GM23338 (cell line): Measurements from ENCODE around the gene GRIN2A. TPM values are rescaled to one million over a fixed set of nuclear protein-coding genes. Genes with fewer than 3 reads are reported as not detected.

Source experiments
- ATAC-seq: fragments of 200-7000 bp; cut with Tn5 transposase; 3 replicates; pipeline ENCODE4 v1.9.1; 2020
- DNase-seq: peaks from one replicate; pipeline ENCODE4 v3.0.0-alpha.2; 2015; ENCODE audit warnings: low spot score
- H2AFZ ChIP-seq: fragments of 200-600 bp; sonication (generic); 2 replicates; pipeline ENCODE4 v1.8.0; 2016; ENCODE audit warnings: antibody characterized with exemption, mild to moderate bottlenecking, moderate library complexity
- H3F3A ChIP-seq: fragments of 200-600 bp; sonication (generic); replicated peaks from 2 replicates; pipeline ENCODE4 v1.8.0; 2017; ENCODE audit warnings: antibody characterized with exemption, mixed run types, low read depth
- H3K27ac ChIP-seq: fragments of 200-600 bp; sonication (generic); 2 replicates; pipeline ENCODE4 v1.6.1; 2016; ENCODE audit warnings: low read depth
- H3K27me3 ChIP-seq: fragments of 200-600 bp; sonication (generic); 2 replicates; pipeline ENCODE4 v1.8.0; 2016; ENCODE audit warnings: mild to moderate bottlenecking, mixed run types, moderate library complexity; ENCODE audit not compliant: insufficient read depth
- H3K36me3 ChIP-seq: fragments of 200-600 bp; sonication (generic); 2 replicates; pipeline ENCODE4 v1.8.0; 2016; ENCODE audit warnings: mild to moderate bottlenecking; ENCODE audit not compliant: insufficient read depth
- H3K4me1 ChIP-seq: fragments of 200-600 bp; sonication (generic); 2 replicates; pipeline ENCODE4 v1.8.0; 2016; ENCODE audit warnings: mild to moderate bottlenecking, moderate library complexity; ENCODE audit not compliant: insufficient read depth
- H3K4me2 ChIP-seq: fragments of 200-600 bp; sonication (generic); 2 replicates; pipeline ENCODE4 v1.7.1; 2017; ENCODE audit warnings: mixed run types
- H3K4me3 ChIP-seq: fragments of 200-600 bp; sonication (generic); 2 replicates; pipeline ENCODE4 v1.6.1; 2016; ENCODE audit warnings: mixed run types
- H3K79me2 ChIP-seq: fragments of 200-600 bp; sonication (generic); replicated peaks from 2 replicates; pipeline ENCODE4 v1.8.0; 2017; ENCODE audit warnings: mild to moderate bottlenecking; ENCODE audit not compliant: insufficient read depth
- H3K9me2 ChIP-seq: fragments of 200-600 bp; sonication (generic); 2 replicates; pipeline ENCODE4 v1.8.0; 2017; ENCODE audit not compliant: insufficient read depth
- H4K20me1 ChIP-seq: fragments of 200-600 bp; sonication (generic); replicated peaks from 2 replicates; pipeline ENCODE4 v1.8.0; 2017; ENCODE audit warnings: mild to moderate bottlenecking; ENCODE audit not compliant: insufficient read depth
- H3K27ac Mint-ChIP-seq: 2 replicates; pipeline ENCODE4 v1.8.0; 2020; ENCODE audit warnings: inconsistent platforms, mild to moderate bottlenecking, moderate library complexity, mixed read lengths
- H3K27me3 Mint-ChIP-seq: 3 replicates; pipeline ENCODE4 v1.8.0; 2022; ENCODE audit warnings: low read depth, mild to moderate bottlenecking, moderate library complexity, mixed read lengths, inconsistent platforms; ENCODE audit not compliant: insufficient read depth, poor library complexity
- H3K36me3 Mint-ChIP-seq: 3 replicates; pipeline ENCODE4 v1.8.0; 2021; ENCODE audit warnings: low read depth, mild to moderate bottlenecking, inconsistent platforms, moderate library complexity, mixed read lengths
- H3K4me1 Mint-ChIP-seq: 3 replicates; pipeline ENCODE4 v1.8.0; 2020; ENCODE audit warnings: mild to moderate bottlenecking, inconsistent platforms, mixed read lengths
- H3K4me3 Mint-ChIP-seq: 3 replicates; pipeline ENCODE4 v1.8.0; 2021; ENCODE audit warnings: moderate library complexity, mild to moderate bottlenecking, inconsistent platforms, mixed read lengths
- H3K9me3 Mint-ChIP-seq: 3 replicates; pipeline ENCODE4 v1.8.0; 2020; ENCODE audit warnings: moderate library complexity, mild to moderate bottlenecking, inconsistent platforms, mixed read lengths
- CREB1 ChIP-seq: fragments of 250-450 bp; sonication (Bioruptor Pico); IDR thresholded peaks from 2 replicates; pipeline ENCODE4 v1.5.0; 2020; ENCODE audit warnings: low read depth, mild to moderate bottlenecking, moderate library complexity
- CTCF ChIP-seq, 2 experiments: fragments of 200-600 bp in 1 of 2; sonication (generic) in 1 of 2; conservative IDR thresholded peaks; 2 replicates each; pipeline versions ENCODE4 v1.5.1 to v1.6.1; 2016 to 2017; ENCODE audit warnings: antibody characterized with exemption in 2 of 2, low read depth in 2 of 2, mild to moderate bottlenecking in 2 of 2, moderate library complexity in 1 of 2
- EZH2 ChIP-seq: fragments of 200-600 bp; sonication (generic); IDR thresholded peaks from one replicate; pipeline ENCODE4 v1.8.0; 2017; ENCODE audit warnings: antibody characterized with exemption, mild to moderate bottlenecking, low read depth; ENCODE audit not compliant: unreplicated experiment
- EZH2phosphoT487 ChIP-seq: fragments of 200-600 bp; sonication (generic); IDR thresholded peaks from one replicate; pipeline ENCODE4 v1.8.1; 2018; ENCODE audit warnings: antibody characterized with exemption; ENCODE audit not compliant: unreplicated experiment
- JUNB ChIP-seq: IDR thresholded peaks from one replicate; pipeline ENCODE4 v1.6.1; 2016; ENCODE audit warnings: antibody characterized with exemption; ENCODE audit not compliant: unreplicated experiment
- ZNF114 ChIP-seq: fragments of 250-450 bp; sonication (Bioruptor Pico); IDR thresholded peaks from 2 replicates; pipeline ENCODE4 v1.5.0; 2020; ENCODE audit warnings: mild to moderate bottlenecking, moderate library complexity
- ZNF331 ChIP-seq: fragments of 250-450 bp; sonication (Bioruptor Pico); IDR thresholded peaks from 2 replicates; pipeline ENCODE4 v1.5.0; 2020; ENCODE audit warnings: low read depth, mild to moderate bottlenecking, moderate library complexity
- polyA plus RNA-seq: library from polyadenylated mRNA; unstranded; fragments of >200 nt; fragmentation: Nextera tagmentation; extraction: Ambion mirVana; gene quantifications from 2 replicates; pipeline ENCODE4 v1.2.1, GENCODE V29; 2016
- total RNA-seq: library from RNA; depleted of rRNA; stranded (reverse); fragments of >200 nt; shearing (Covaris generic); gene quantifications from 2 replicates; pipeline ENCODE4 v1.2.3, GENCODE V29; 2014

Gene GRIN2A
- total and polyA plus RNA-seq, 2 experiments from 2014 or later: 0.89 to 5.1 TPM

DNA sequence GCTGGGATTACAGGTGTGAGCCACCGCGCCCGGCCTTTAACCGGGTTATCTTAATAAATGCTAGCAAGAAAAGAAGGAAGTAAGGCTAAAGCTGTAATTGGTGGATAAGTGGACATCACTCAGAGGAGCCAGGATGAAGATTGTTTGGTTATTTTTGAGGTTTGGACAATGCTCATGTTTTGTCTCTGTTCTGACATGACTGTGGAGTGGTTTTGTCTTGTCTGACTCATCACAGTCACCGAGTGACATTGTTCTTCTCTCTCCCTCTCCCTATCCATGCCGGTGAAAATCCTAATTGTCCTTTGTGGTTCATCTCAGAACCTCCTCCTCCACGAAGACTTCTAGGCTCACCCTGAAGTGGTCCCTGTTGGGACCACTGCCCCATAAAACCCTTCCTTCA lies 23.5 kb upstream of the GRIN2A start:
- Histone ChIP-seq H3K27ac (no peak overlapping the region), H4K20me1 (no peaks in the 10 kb centered on the region), H2AFZ (no peak overlapping the region), H3K36me3 (no peaks in the 10 kb centered on the region), H3K79me2 (no peaks in the 10 kb centered on the region), H3K9me2 (no peaks in the 10 kb centered on the region; the same call in 1 of the 2 replicates), H3K4me3 (no peak overlapping the region), H3K4me1 (no peaks in the 10 kb centered on the region), H3K4me2 (no peak overlapping the region), H3K27me3 (no peaks in the 10 kb centered on the region), H3F3A (no peaks in the 10 kb centered on the region)
- Mint-ChIP-seq H3K27me3 (peaks cover 7% of the 10 kb centered on the region), H3K9me3 (peaks cover 15% of the 10 kb centered on the region; the same call in 2 of the 3 replicates), H3K36me3 (peaks cover 3% of the 10 kb centered on the region; the same call in 1 of the 3 replicates), H3K27ac (no peak overlapping the region), H3K4me1 (0 out of 3 replicates have a peak, but pooled peaks cover 1% of the 10 kb centered on the region), H3K4me3 (no peak overlapping the region)
- DNase-seq: no peak
- TF ChIP-seq ZNF331 (CRISPR knock-in tag) (no peak), ZNF114 (CRISPR knock-in tag) (no peak), CREB1 (CRISPR knock-in tag) (no peak), JUNB (no peak), EZH2 (no peak)
- no peak for ATAC-seq

DNA sequence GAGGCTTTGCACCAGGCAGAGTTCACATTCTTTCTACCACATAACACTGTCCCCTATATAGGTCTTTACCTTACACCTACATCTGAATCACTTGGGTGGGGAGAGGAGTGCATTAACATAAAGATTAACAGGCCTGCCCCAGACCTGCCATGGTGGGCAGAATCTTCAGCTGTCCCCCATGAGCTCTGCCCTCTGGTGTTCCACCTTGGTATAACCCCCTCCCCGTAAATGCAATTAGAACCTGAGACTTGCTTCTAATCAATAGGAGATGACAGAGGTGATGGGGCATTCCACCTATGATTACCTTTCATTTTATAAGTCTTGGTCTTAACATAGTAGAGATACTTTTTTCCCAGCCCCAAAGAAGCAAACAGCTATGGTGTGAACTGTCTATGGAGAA lies 20.4 kb upstream of the GRIN2A start:
- no peaks in the 10 kb centered on the region for H3K27me3 ChIP-seq
- no peak overlapping the region for H3K27ac Mint-ChIP-seq
- no peak overlapping the region for H2AFZ ChIP-seq
- no peaks in the 10 kb centered on the region for H3K79me2 ChIP-seq
- no peak for ATAC-seq
- TF ChIP-seq JUNB (no peak), EZH2phosphoT487 (no peak), CTCF (conservative IDR thresholded peaks at IDR 0.05; ENCODE audit: low read depth in 2 of 2) (peak; percentile 57 to 64)
- DNase-seq: peak; percentile 43
- no peak overlapping the region for H3K4me3 ChIP-seq
- no peaks in the 10 kb centered on the region; the same call in 1 of the 2 replicates for H3K9me2 ChIP-seq
- H3K4me1 Mint-ChIP-seq: no peaks in the 10 kb centered on the region
- H3K9me3 Mint-ChIP-seq: peaks cover 15% of the 10 kb centered on the region; the same call in 2 of the 3 replicates
- no peak overlapping the region for H3K27ac ChIP-seq
- peaks cover 7% of the 10 kb centered on the region for H3K27me3 Mint-ChIP-seq
- H4K20me1 ChIP-seq: no peaks in the 10 kb centered on the region
- H3F3A ChIP-seq: no peaks in the 10 kb centered on the region
- peaks cover 3% of the 10 kb centered on the region; the same call in 1 of the 3 replicates for H3K36me3 Mint-ChIP-seq
- no peaks in the 10 kb centered on the region for H3K36me3 ChIP-seq
- no peaks in the 10 kb centered on the region for H3K4me1 ChIP-seq
- no peak overlapping the region for H3K4me3 Mint-ChIP-seq
- H3K4me2 ChIP-seq: no peak overlapping the region
